Neural cell (in vitro differentiated cells): Measurements from ENCODE around the gene NQO1. TPM values are rescaled to one million over a fixed set of nuclear protein-coding genes. Genes with fewer than 3 reads are reported as not detected.

Experiments used
- H2AFZ ChIP-seq: fragments of 200-600, 300-800 bp; sonication (generic), shearing (Covaris generic); 2 replicates; pipeline ENCODE4 v1.6.0; 2014; ENCODE audit warnings: low read depth, mild to moderate bottlenecking, antibody characterized with exemption, low read length, moderate library complexity
- H3F3A ChIP-seq: fragments of 200-600 bp; shearing (Covaris generic); 2 replicates; pipeline ENCODE4 v1.6.1; 2016; ENCODE audit warnings: mild to moderate bottlenecking, moderate library complexity, mixed read lengths, antibody characterized with exemption, low read length; ENCODE audit not compliant: insufficient read depth, poor library complexity, severe bottlenecking
- H3K27ac ChIP-seq: fragments of 200-600, 300-800 bp; sonication (generic), shearing (Covaris generic); 2 replicates; pipeline ENCODE4 v1.5.1; 2014; ENCODE audit warnings: mild to moderate bottlenecking, low read length, moderate library complexity
- H3K27me3 ChIP-seq: fragments of 300-800, 200-600 bp; sonication (generic), shearing (Covaris generic); 2 replicates; pipeline ENCODE4 v1.6.0; 2014; ENCODE audit warnings: mild to moderate bottlenecking, low read depth, low read length, moderate library complexity; ENCODE audit not compliant: insufficient read depth
- H3K36me3 ChIP-seq: fragments of 300-800, 200-600 bp; sonication (generic), shearing (Covaris generic); 2 replicates; pipeline ENCODE4 v1.5.1; 2014; ENCODE audit warnings: mild to moderate bottlenecking, antibody characterized with exemption, low read length, moderate library complexity; ENCODE audit not compliant: insufficient read depth
- H3K4me2 ChIP-seq: fragments of 300-800, 200-600 bp; sonication (generic), shearing (Covaris generic); 2 replicates; pipeline ENCODE4 v1.6.0; 2014; ENCODE audit warnings: mild to moderate bottlenecking, low read length
- H3K4me3 ChIP-seq: fragments of 300-800, 200-600 bp; sonication (generic), shearing (Covaris generic); 2 replicates; pipeline ENCODE4 v1.5.1; 2014; ENCODE audit warnings: mild to moderate bottlenecking, low read length, moderate library complexity
- H3K79me2 ChIP-seq: fragments of 200-600 bp; shearing (Covaris generic); replicated peaks from 2 replicates; pipeline ENCODE4 v1.6.0; 2014; ENCODE audit warnings: mild to moderate bottlenecking, low read length, moderate library complexity; ENCODE audit not compliant: insufficient read depth
- H3K9ac ChIP-seq: fragments of 300-800, 200-600 bp; sonication (generic), shearing (Covaris generic); 2 replicates; pipeline ENCODE4 v1.6.1; 2016; ENCODE audit warnings: mild to moderate bottlenecking, low read length, mixed read lengths
- H3K9me2 ChIP-seq: fragments of 200-600 bp; shearing (Covaris generic); 2 replicates; pipeline ENCODE4 v1.6.1; 2016; ENCODE audit warnings: mild to moderate bottlenecking, low read length, mixed read lengths; ENCODE audit not compliant: insufficient read depth
- H3K9me3 ChIP-seq: fragments of 200-600, 300-800 bp; sonication (generic), shearing (Covaris generic); 2 replicates; pipeline ENCODE4 v1.6.1; 2016; ENCODE audit warnings: mild to moderate bottlenecking, mixed run types, low read length, moderate library complexity, mixed read lengths
- H4K20me1 ChIP-seq: fragments of 200-600 bp; shearing (Covaris generic); 2 replicates; pipeline ENCODE4 v1.6.1; 2016; ENCODE audit warnings: mild to moderate bottlenecking, mixed run types; ENCODE audit not compliant: insufficient read depth
- EP300 ChIP-seq: fragments of 450-650 bp; conservative IDR thresholded peaks from 2 replicates; pipeline ENCODE4 v1.6.1; 2014; ENCODE audit warnings: antibody characterized with exemption, mild to moderate bottlenecking, moderate library complexity; ENCODE audit not compliant: poor library complexity, severe bottlenecking
- EZH2 ChIP-seq: fragments of 200-600, 300-800 bp; shearing (Covaris generic), sonication (generic); IDR thresholded peaks from 2 replicates; pipeline ENCODE4 v1.6.1; 2014; ENCODE audit warnings: antibody characterized with exemption, low read length, borderline replicate concordance, mild to moderate bottlenecking; ENCODE audit not compliant: insufficient read depth, poor library complexity, severe bottlenecking
- MXI1 ChIP-seq: fragments of 450-650 bp; conservative IDR thresholded peaks from 2 replicates; pipeline ENCODE4 v1.6.1; 2014; ENCODE audit warnings: antibody characterized with exemption, mild to moderate bottlenecking; ENCODE audit not compliant: poor library complexity, severe bottlenecking
- POLR2AphosphoS5 ChIP-seq: IDR thresholded peaks from 2 replicates; pipeline ENCODE4 v1.6.1; 2012
- RAD21 ChIP-seq: fragments of 450-650 bp; conservative IDR thresholded peaks from 2 replicates; pipeline ENCODE4 v1.6.1; 2014; ENCODE audit warnings: antibody characterized with exemption, mild to moderate bottlenecking, moderate library complexity
- SMC3 ChIP-seq: fragments of 450-650 bp; conservative IDR thresholded peaks from 2 replicates; pipeline ENCODE4 v1.6.1; 2014; ENCODE audit warnings: antibody characterized with exemption, mild to moderate bottlenecking, moderate library complexity; ENCODE audit not compliant: poor library complexity
- TAF1 ChIP-seq: IDR thresholded peaks from 2 replicates; pipeline ENCODE4 v1.6.1; 2012; ENCODE audit warnings: low read depth
- polyA plus RNA-seq: library from polyadenylated mRNA; depleted of rRNA; stranded (reverse); fragments of >200 nt; gene quantifications from 2 replicates; pipeline ENCODE4 v1.2.3, GENCODE V29; 2014
- TF ChIP-seq, protein P1 (sequence below): IDR thresholded peaks from 2 replicates; pipeline ENCODE4 v1.6.1; 2012; ENCODE audit warnings: borderline replicate concordance
- TF ChIP-seq, protein P2 (sequence below): fragments of 450-650 bp; IDR thresholded peaks from 2 replicates; pipeline ENCODE4 v1.5.1; 2014; ENCODE audit warnings: antibody characterized with exemption, mild to moderate bottlenecking, moderate library complexity; ENCODE audit not compliant: poor library complexity, severe bottlenecking

NQO1 gene
- polyA plus RNA-seq, 1 donor from 2014 or later: 5.1 TPM

DNA sequence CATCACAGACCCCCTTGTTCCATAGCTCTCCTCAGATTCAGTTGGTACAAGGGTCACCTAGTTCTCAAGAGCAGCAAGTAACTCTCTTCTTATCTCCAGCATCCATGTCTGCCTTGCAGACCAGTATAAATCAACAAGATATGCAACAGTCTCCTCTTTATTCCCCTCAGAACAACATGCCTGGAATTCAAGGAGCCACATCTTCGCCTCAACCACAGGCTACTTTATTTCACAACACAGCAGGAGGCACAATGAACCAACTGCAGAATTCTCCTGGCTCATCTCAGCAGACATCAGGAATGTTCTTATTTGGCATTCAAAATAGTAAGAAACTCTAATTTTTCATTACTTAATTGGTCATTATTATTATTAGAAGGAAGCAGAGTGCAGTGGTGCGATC is 32.4 kb downstream of the NQO1 start:
- Histone ChIP-seq H3K36me3 (peaks cover 6% of the 10 kb centered on the region), H3K9ac (no peak overlapping the region), H3K4me3 (no peak overlapping the region), H3K4me2 (no peak overlapping the region), H4K20me1 (no peaks in the 10 kb centered on the region), H3K27me3 (no peaks in the 10 kb centered on the region), H3K79me2 (no peaks in the 10 kb centered on the region), H3K9me3 (no peaks in the 10 kb centered on the region), H3F3A (no peaks in the 10 kb centered on the region), H3K27ac (no peak overlapping the region), H2AFZ (no peak overlapping the region), H3K9me2 (no peaks in the 10 kb centered on the region)
- TF ChIP-seq, protein P1, sequence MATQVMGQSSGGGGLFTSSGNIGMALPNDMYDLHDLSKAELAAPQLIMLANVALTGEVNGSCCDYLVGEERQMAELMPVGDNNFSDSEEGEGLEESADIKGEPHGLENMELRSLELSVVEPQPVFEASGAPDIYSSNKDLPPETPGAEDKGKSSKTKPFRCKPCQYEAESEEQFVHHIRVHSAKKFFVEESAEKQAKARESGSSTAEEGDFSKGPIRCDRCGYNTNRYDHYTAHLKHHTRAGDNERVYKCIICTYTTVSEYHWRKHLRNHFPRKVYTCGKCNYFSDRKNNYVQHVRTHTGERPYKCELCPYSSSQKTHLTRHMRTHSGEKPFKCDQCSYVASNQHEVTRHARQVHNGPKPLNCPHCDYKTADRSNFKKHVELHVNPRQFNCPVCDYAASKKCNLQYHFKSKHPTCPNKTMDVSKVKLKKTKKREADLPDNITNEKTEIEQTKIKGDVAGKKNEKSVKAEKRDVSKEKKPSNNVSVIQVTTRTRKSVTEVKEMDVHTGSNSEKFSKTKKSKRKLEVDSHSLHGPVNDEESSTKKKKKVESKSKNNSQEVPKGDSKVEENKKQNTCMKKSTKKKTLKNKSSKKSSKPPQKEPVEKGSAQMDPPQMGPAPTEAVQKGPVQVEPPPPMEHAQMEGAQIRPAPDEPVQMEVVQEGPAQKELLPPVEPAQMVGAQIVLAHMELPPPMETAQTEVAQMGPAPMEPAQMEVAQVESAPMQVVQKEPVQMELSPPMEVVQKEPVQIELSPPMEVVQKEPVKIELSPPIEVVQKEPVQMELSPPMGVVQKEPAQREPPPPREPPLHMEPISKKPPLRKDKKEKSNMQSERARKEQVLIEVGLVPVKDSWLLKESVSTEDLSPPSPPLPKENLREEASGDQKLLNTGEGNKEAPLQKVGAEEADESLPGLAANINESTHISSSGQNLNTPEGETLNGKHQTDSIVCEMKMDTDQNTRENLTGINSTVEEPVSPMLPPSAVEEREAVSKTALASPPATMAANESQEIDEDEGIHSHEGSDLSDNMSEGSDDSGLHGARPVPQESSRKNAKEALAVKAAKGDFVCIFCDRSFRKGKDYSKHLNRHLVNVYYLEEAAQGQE: no peak
- TF ChIP-seq EP300: no peak
- TF ChIP-seq, protein P2, sequence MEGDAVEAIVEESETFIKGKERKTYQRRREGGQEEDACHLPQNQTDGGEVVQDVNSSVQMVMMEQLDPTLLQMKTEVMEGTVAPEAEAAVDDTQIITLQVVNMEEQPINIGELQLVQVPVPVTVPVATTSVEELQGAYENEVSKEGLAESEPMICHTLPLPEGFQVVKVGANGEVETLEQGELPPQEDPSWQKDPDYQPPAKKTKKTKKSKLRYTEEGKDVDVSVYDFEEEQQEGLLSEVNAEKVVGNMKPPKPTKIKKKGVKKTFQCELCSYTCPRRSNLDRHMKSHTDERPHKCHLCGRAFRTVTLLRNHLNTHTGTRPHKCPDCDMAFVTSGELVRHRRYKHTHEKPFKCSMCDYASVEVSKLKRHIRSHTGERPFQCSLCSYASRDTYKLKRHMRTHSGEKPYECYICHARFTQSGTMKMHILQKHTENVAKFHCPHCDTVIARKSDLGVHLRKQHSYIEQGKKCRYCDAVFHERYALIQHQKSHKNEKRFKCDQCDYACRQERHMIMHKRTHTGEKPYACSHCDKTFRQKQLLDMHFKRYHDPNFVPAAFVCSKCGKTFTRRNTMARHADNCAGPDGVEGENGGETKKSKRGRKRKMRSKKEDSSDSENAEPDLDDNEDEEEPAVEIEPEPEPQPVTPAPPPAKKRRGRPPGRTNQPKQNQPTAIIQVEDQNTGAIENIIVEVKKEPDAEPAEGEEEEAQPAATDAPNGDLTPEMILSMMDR: no peak
- TF ChIP-seq MXI1: no peak
- TF ChIP-seq POLR2AphosphoS5: no peak
- no peak for TF ChIP-seq EZH2
- TF ChIP-seq TAF1: no peak
- TF ChIP-seq SMC3: no peak
- no peak for TF ChIP-seq RAD21

DNA sequence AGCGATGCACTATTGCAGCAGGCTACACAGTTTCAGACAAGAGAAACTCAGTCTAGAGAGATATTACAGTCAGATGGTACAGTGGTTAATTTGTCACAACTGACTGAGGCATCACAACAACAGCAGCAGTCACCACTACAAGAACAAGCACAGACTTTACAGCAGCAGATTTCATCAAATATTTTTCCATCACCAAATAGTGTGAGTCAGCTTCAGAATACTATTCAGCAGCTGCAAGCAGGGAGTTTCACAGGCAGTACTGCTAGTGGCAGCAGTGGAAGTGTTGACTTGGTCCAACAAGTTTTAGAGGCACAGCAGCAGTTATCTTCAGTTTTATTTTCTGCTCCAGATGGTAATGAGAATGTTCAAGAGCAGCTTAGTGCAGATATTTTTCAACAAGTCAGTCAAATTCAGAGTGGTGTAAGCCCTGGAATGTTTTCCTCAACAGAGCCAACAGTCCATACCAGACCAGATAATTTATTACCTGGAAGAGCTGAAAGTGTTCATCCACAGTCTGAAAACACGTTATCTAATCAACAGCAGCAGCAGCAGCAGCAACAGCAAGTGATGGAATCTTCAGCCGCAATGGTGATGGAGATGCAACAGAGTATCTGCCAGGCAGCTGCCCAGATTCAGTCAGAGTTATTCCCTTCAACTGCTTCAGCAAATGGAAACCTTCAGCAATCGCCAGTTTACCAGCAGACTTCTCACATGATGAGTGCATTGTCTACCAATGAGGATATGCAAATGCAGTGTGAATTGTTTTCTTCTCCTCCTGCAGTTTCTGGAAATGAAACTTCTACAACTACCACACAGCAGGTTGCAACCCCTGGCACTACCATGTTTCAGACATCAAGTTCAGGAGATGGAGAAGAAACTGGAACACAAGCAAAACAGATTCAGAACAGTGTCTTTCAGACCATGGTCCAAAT is 34.1 kb downstream of the NQO1 start:
- Histone ChIP-seq H3K9ac (no peak overlapping the region), H4K20me1 (no peaks in the 10 kb centered on the region), H2AFZ (no peak overlapping the region), H3K36me3 (peaks cover 2% of the 10 kb centered on the region), H3K79me2 (no peaks in the 10 kb centered on the region), H3K4me3 (no peak overlapping the region), H3F3A (no peaks in the 10 kb centered on the region), H3K27ac (no peak overlapping the region), H3K27me3 (no peaks in the 10 kb centered on the region), H3K9me3 (no peaks in the 10 kb centered on the region), H3K9me2 (no peaks in the 10 kb centered on the region), H3K4me2 (no peak overlapping the region)
- TF ChIP-seq, protein P1: no peak
- TF ChIP-seq TAF1: no peak
